ENCODE data around the gene UTP25. TPM values are rescaled to one million over a fixed set of nuclear protein-coding genes. Genes with fewer than 3 reads are reported as not detected.

The UTP25 gene
- total and polyA plus RNA-seq, 2 experiments from 2014 or later = 3.1 to 5.4 TPM

DNA sequence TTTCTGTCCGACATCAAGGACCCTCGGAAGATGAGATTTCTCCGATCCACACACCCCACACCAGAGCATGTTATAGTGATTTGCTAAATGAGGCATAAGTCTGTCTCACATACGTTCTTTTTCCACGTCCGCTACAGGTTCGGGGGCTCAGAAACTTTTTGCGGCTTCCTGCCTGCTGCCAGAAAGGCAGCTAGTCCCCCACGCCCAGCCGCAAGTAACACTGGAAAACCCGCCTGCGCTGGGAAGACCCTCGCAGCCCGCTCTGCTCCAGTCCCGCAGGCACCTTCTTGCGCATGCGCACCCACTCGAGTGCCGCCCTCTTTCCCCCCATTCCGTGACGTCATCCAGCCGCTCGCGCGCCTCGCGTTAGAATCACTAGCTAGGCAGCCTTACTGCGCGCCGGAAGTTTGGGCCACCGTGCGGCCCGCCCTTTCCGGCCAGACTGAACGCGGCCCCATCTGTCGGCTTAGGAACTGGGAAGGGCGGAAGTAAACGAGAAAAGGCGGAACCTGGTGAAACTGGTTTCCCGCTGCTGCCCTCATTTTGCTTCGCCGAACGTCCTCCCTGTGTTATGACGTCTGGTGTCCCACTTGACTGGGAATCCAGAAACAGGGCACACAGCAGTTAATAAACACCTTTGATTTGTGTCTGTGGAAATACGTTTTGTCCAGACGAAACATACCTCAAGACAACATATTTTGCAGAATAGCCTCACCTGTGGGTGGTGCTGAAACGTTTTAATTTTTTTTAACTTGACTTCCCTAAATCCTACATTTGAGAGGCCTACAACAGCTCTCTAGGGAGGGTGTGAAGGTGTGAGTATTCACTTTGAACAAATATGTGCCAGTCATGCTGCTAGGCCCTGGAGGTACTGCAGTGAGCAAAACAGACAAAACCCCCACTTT lies 43.3 kb upstream of the UTP25 start, which contains the start of gene C1orf74:
TSS of gene C1orf74 (minus strand) at position 295 of the 905 bp plus-strand sequence. CDS start 925 bp downstream, outside the sequence.
- Histone ChIP-seq H3K27ac (peak within 1 kb of the TSS; percentile 86), H3K36me3 (no peaks in the 10 kb centered on the region)
- TF ChIP-seq CTCF (IDR thresholded peaks at IDR 0.05; ENCODE audit: low read depth, low read length) = no peak

GRCh38 chr1:209785592-209785991 lies 42.2 kb upstream of the UTP25 start:
- Histone ChIP-seq H3K27me3 (peaks cover 48% of the 10 kb centered on the region), H3K4me1 (ENCODE audit: low read depth) (peaks cover 12% of the 10 kb centered on the region)
- no peak for DNase-seq (ENCODE audit: low read depth in 1 of 2, low spot score in 1 of 2)

More for the DNA sequence above, 43.3 kb upstream of the UTP25 start, which contains the start of gene C1orf74:
- DNase-seq (ENCODE audit: low read depth in 1 of 2, low spot score in 1 of 2) = peak; percentile 98 to 99
- Histone ChIP-seq H3K4me3 (peak within 1 kb of the TSS; percentile 54), H3K27me3 (peaks cover 38% of the 10 kb centered on the region), H3K4me1 (ENCODE audit: low read depth) (peaks cover 12% of the 10 kb centered on the region), H3K9me3 (ENCODE audit: low read depth) (no peaks in the 10 kb centered on the region)

DNA sequence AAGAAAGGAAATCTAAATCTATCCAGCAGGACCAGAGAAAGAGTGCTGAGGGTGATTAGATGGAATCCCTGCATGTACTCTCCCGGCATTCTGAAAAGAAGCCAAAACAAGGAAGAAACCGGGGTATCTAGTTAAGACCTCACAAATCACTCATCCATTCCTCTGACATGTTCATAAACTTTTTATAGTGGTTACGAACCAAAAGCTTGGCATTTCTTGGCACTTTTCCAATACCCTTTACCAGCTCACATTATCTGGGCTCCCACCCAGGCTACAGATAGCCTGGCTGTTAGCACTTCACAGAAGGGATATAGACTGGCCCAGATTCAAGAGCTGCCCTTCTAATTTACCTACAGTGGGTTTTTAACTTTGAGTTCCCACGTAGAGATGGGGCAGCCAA lies 41.6 kb upstream of the UTP25 start:
- Histone ChIP-seq H3K36me3 (no peaks in the 10 kb centered on the region), H3K27me3 (peaks cover 53% of the 10 kb centered on the region)

More at GRCh38 chr1:209785592-209785991, 42.2 kb upstream of the UTP25 start:
- Histone ChIP-seq H3K4me3 (no peak overlapping the region), H3K36me3 (no peaks in the 10 kb centered on the region), H3K9me3 (ENCODE audit: low read depth) (no peaks in the 10 kb centered on the region), H3K27ac (no peak overlapping the region)
- TF ChIP-seq CTCF (IDR thresholded peaks at IDR 0.05; ENCODE audit: low read depth, low read length) = no peak

GRCh38 chr1:209787551-209787950 lies 40.2 kb upstream of the UTP25 start:
- Histone ChIP-seq H3K27ac (no peak overlapping the region), H3K27me3 (peaks cover 65% of the 10 kb centered on the region), H3K4me1 (ENCODE audit: low read depth) (peaks cover 12% of the 10 kb centered on the region), H3K36me3 (no peaks in the 10 kb centered on the region), H3K4me3 (no peak overlapping the region), H3K9me3 (ENCODE audit: low read depth) (no peaks in the 10 kb centered on the region)
- TF ChIP-seq CTCF (IDR thresholded peaks at IDR 0.05; ENCODE audit: low read depth, low read length) = no peak
- DNase-seq (ENCODE audit: low read depth in 1 of 2, low spot score in 1 of 2) = peak in 1 of 2 donors; percentile 30

More for the DNA sequence above, 41.6 kb upstream of the UTP25 start:
- Histone ChIP-seq H3K9me3 (ENCODE audit: low read depth) (no peaks in the 10 kb centered on the region), H3K4me1 (ENCODE audit: low read depth) (peaks cover 12% of the 10 kb centered on the region), H3K27ac (no peak overlapping the region), H3K4me3 (no peak overlapping the region)
- DNase-seq (ENCODE audit: low read depth in 1 of 2, low spot score in 1 of 2) = no peak
- no peak for TF ChIP-seq CTCF (IDR thresholded peaks at IDR 0.05; ENCODE audit: low read depth, low read length)

- DNase-seq (ENCODE audit: low read depth in 1 of 2, low spot score in 1 of 2) = no peak
- Histone ChIP-seq H3K9me3 (ENCODE audit: low read depth) (no peaks in the 10 kb centered on the region), H3K36me3 (no peaks in the 10 kb centered on the region), H3K27me3 (peaks cover 65% of the 10 kb centered on the region), H3K27ac (no peak overlapping the region), H3K4me3 (no peak overlapping the region), H3K4me1 (ENCODE audit: low read depth) (peaks cover 3% of the 10 kb centered on the region)
- no peak for TF ChIP-seq CTCF (IDR thresholded peaks at IDR 0.05; ENCODE audit: low read depth, low read length)
Observed at GRCh38 chr1:209789245-209789644, 38.5 kb upstream of the UTP25 start.

Data from cardiac muscle cell (in vitro differentiated cells and primary cell).